Trophoblast cell (in vitro differentiated cells and primary cell): ENCODE results near the gene MEGF8.

ENCODE experiments used
- DNase-seq, 2 donors: peaks; one replicate each; pipeline ENCODE4 v3.0.0-alpha.2; 2016
- H2AFZ ChIP-seq: 2 replicates; pipeline ENCODE4 v1.6.1; 2013; ENCODE audit warnings: low read length, moderate library complexity, mild to moderate bottlenecking; ENCODE audit not compliant: insufficient read depth, poor library complexity
- H2AK5ac ChIP-seq: 2 replicates; pipeline ENCODE4 v1.6.1; 2013; ENCODE audit warnings: mild to moderate bottlenecking, low read length
- H2BK120ac ChIP-seq: 2 replicates; pipeline ENCODE4 v1.6.1; 2013; ENCODE audit warnings: low read length, mild to moderate bottlenecking, moderate library complexity; ENCODE audit not compliant: insufficient read depth, poor library complexity
- H2BK12ac ChIP-seq: 2 replicates; pipeline ENCODE4 v1.6.1; 2013; ENCODE audit warnings: mild to moderate bottlenecking, low read length, moderate library complexity
- H2BK5ac ChIP-seq: 2 replicates; pipeline ENCODE4 v1.6.1; 2013; ENCODE audit warnings: low read length, low read depth, moderate library complexity, mild to moderate bottlenecking; ENCODE audit not compliant: poor library complexity
- H3K14ac ChIP-seq: 2 replicates; pipeline ENCODE4 v1.6.1; 2013; ENCODE audit warnings: mild to moderate bottlenecking, low read length
- H3K18ac ChIP-seq: 2 replicates; pipeline ENCODE4 v1.6.1; 2013; ENCODE audit warnings: mild to moderate bottlenecking, low read length
- H3K23ac ChIP-seq: 2 replicates; pipeline ENCODE4 v1.6.1; 2013; ENCODE audit warnings: low read length
- H3K27ac ChIP-seq: 2 replicates; pipeline ENCODE4 v1.5.1; 2013; ENCODE audit warnings: low read depth, mild to moderate bottlenecking, inconsistent platforms, low read length, moderate library complexity
- H3K27me3 ChIP-seq: 2 replicates; pipeline ENCODE4 v1.6.1; 2013; ENCODE audit warnings: inconsistent platforms, mild to moderate bottlenecking, low read length, moderate library complexity; ENCODE audit not compliant: insufficient read depth
- H3K36me3 ChIP-seq, 2 experiments: 1 replicate in 1 of 2; 2 replicates in 1 of 2; pipeline ENCODE4 v1.6.1; 2013; ENCODE audit warnings: low read length in 2 of 2, mild to moderate bottlenecking in 2 of 2, moderate library complexity in 1 of 2; ENCODE audit not compliant: insufficient read depth in 2 of 2, control insufficient read depth in 1 of 2
- H3K4ac ChIP-seq: 2 replicates; pipeline ENCODE4 v1.6.1; 2013; ENCODE audit warnings: low read depth, mild to moderate bottlenecking, low read length, moderate library complexity
- H3K4me1 ChIP-seq, 2 experiments: 1 replicate in 1 of 2; 2 replicates in 1 of 2; pipeline ENCODE4 v1.6.1; 2013; ENCODE audit warnings: low read length in 2 of 2, mild to moderate bottlenecking in 2 of 2, moderate library complexity in 1 of 2; ENCODE audit not compliant: insufficient read depth in 2 of 2, control insufficient read depth in 1 of 2
- H3K4me2 ChIP-seq: 2 replicates; pipeline ENCODE4 v1.6.1; 2013; ENCODE audit warnings: inconsistent platforms, mild to moderate bottlenecking, low read length, moderate library complexity
- H3K4me3 ChIP-seq: 2 replicates; pipeline ENCODE4 v1.5.1; 2013; ENCODE audit warnings: mild to moderate bottlenecking, low read depth, low read length, inconsistent platforms
- H3K79me1 ChIP-seq: one replicate; pipeline ENCODE4 v1.6.1; 2013; ENCODE audit warnings: low read length
- H3K79me2 ChIP-seq: 2 replicates; pipeline ENCODE4 v1.6.1; 2013; ENCODE audit warnings: low read length, mild to moderate bottlenecking; ENCODE audit not compliant: control insufficient read depth, insufficient read depth, poor library complexity
- H3K9ac ChIP-seq: 2 replicates; pipeline ENCODE4 v1.6.1; 2013; ENCODE audit warnings: mild to moderate bottlenecking, low read length
- H3K9me3 ChIP-seq: 2 replicates; pipeline ENCODE4 v1.6.1; 2013; ENCODE audit warnings: low read depth, mild to moderate bottlenecking, control low read depth, inconsistent platforms, low read length; ENCODE audit not compliant: insufficient read depth
- H4K12ac ChIP-seq: 2 replicates; pipeline ENCODE4 v1.6.1; 2013; ENCODE audit warnings: low read depth, mild to moderate bottlenecking, low read length, moderate library complexity
- H4K8ac ChIP-seq: 2 replicates; pipeline ENCODE4 v1.6.1; 2013; ENCODE audit warnings: low read depth, mild to moderate bottlenecking, low read length, moderate library complexity
- H4K91ac ChIP-seq: one replicate; pipeline ENCODE4 v1.6.1; 2013; ENCODE audit warnings: low read depth, mild to moderate bottlenecking, low read length, moderate library complexity
- WGBS: extraction: QIAGEN DNeasy Blood & Tissue Kit; methylation state at CpG from one replicate; pipeline ENCODE4 v1.1.7; 2013; ENCODE audit warnings: missing lambda C conversion rate; ENCODE audit not compliant: insufficient read length, insufficient coverage; ENCODE audit errors: extremely low coverage; 5-methylcytosine and 5-hydroxymethylcytosine counted together

Gene MEGF8

DNA sequence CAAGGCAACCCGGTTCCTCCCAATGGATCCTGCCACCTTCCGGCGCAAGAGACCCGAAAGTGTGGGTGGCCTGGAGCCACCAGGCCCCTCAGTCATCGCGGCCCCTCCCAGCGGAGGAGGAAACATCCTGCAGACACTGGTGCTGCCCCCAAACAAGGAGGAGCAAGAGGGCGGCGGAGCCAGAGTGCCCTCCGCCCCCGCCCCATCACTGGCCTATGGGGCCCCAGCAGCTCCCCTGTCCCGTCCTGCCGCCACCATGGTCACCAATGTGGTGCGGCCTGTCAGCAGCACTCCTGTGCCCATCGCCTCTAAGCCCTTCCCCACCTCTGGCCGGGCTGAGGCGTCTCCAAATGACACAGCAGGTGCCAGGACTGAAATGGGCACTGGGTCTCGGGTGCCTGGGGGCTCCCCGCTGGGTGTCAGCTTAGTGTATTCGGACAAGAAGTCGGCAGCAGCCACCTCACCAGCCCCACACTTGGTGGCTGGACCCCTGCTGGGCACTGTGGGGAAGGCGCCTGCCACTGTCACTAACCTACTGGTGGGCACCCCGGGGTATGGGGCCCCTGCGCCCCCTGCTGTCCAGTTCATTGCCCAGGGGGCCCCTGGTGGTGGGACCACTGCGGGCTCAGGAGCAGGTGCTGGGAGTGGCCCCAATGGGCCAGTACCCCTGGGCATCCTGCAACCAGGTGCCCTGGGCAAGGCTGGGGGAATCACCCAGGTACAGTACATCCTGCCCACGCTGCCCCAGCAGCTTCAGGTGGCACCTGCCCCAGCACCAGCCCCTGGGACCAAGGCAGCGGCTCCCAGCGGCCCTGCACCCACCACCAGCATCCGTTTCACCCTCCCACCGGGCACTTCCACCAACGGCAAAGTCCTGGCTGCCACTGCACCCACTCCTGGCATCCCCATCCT lies 34.7 kb upstream of the MEGF8 start:
- DNase-seq: peak in 1 of 2 donors; percentile 34
- no peak overlapping the region for H2AFZ ChIP-seq
- no peak overlapping the region for H3K9ac ChIP-seq
- no peak overlapping the region for H3K23ac ChIP-seq
- H3K14ac ChIP-seq: no peak overlapping the region
- H2BK5ac ChIP-seq: no peak overlapping the region
- peaks cover 2% of the 10 kb centered on the region for H3K79me2 ChIP-seq
- H3K4ac ChIP-seq: no peak overlapping the region
- no peak overlapping the region for H2AK5ac ChIP-seq
- H3K27ac ChIP-seq: no peak overlapping the region
- H3K4me3 ChIP-seq: no peak overlapping the region
- H4K8ac ChIP-seq: no peak overlapping the region
- peaks cover 3% of the 10 kb centered on the region for H3K9me3 ChIP-seq
- no peak overlapping the region for H2BK120ac ChIP-seq
- no peak overlapping the region for H3K18ac ChIP-seq
- peaks cover 88 to 93% of the 10 kb centered on the region in 2 experiments for H3K36me3 ChIP-seq
- H3K4me2 ChIP-seq: no peak overlapping the region
- H4K91ac ChIP-seq: no peak overlapping the region
- no peak overlapping the region for H2BK12ac ChIP-seq
- no peaks in the 10 kb centered on the region for H3K79me1 ChIP-seq
- no peaks in the 10 kb centered on the region for H3K27me3 ChIP-seq
- no peak overlapping the region for H4K12ac ChIP-seq
- no CpG with 5 or more reads among the region's 31 CpGs for WGBS
- H3K4me1 ChIP-seq: peaks cover 5% of the 10 kb centered on the region in 2 experiments

DNA sequence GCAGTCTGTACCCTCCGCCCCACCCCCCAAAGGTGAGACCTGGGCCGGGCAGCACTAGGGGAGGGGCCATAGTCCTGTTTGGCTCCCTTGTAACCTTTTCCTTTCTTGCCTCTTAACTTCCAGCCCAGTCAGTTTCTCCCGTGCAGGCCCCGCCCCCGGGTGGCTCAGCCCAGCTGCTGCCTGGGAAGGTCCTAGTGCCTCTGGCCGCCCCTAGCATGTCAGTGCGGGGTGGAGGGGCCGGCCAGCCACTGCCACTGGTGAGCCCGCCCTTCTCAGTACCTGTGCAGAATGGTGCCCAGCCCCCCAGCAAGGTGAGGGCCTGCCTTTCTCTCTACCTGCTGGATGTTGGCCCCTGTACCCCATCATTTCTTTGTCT lies 34.0 kb upstream of the MEGF8 start:
- no peak overlapping the region for H3K4me3 ChIP-seq
- WGBS: no CpG with 5 or more reads among the region's 9 CpGs
- H2BK120ac ChIP-seq: no peak overlapping the region
- no peak overlapping the region for H4K91ac ChIP-seq
- no peaks in the 10 kb centered on the region for H3K27me3 ChIP-seq
- no peak overlapping the region for H3K4ac ChIP-seq
- H2AK5ac ChIP-seq: no peak overlapping the region
- no peak overlapping the region for H4K8ac ChIP-seq
- no peak overlapping the region for H3K27ac ChIP-seq
- H3K23ac ChIP-seq: no peak overlapping the region
- peaks cover 84 to 91% of the 10 kb centered on the region in 2 experiments for H3K36me3 ChIP-seq
- no peaks in the 10 kb centered on the region for H3K79me1 ChIP-seq
- H3K4me1 ChIP-seq: no peaks in the 10 kb centered on the region
- peaks cover 3% of the 10 kb centered on the region for H3K9me3 ChIP-seq
- H2BK5ac ChIP-seq: no peak overlapping the region
- DNase-seq: peak; percentile 34 to 35
- H3K18ac ChIP-seq: no peak overlapping the region
- no peak overlapping the region for H3K9ac ChIP-seq
- no peak overlapping the region for H3K4me2 ChIP-seq
- H4K12ac ChIP-seq: no peak overlapping the region
- H3K79me2 ChIP-seq: no peaks in the 10 kb centered on the region
- no peak overlapping the region for H2BK12ac ChIP-seq
- no peak overlapping the region for H3K14ac ChIP-seq
- H2AFZ ChIP-seq: no peak overlapping the region

DNA sequence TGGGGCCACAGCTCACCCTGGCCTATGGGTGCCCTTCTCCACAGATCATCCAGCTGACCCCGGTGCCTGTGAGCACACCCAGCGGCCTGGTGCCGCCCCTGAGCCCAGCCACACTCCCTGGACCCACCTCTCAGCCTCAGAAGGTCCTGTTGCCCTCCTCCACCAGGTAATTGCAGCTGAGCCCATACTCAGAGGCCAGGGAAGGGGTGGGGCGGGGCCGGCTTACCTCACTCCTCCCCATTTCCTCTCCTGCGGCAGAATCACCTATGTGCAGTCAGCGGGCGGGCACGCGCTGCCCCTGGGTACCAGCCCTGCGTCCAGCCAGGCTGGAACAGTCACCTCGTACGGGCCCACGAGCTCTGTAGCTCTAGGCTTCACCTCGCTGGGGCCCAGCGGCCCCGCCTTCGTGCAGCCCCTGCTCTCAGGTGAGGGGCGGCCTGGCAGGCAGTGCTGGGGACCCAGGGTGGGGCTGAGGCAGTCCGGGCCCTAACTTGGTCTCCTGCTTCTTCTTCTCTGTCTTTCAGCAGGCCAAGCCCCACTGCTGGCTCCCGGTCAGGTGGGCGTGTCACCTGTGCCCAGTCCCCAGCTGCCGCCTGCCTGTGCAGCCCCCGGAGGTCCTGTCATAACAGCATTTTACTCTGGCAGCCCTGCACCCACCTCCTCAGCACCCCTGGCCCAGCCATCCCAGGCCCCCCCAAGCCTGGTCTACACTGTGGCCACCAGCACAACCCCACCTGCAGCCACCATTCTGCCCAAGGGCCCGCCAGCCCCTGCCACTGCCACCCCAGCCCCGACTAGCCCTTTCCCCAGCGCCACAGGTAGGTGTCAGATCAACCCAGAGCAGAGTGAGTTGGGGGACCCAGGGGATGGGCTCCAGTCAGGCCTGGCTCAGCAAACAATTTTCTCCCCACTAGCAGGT lies 33.1 kb upstream of the MEGF8 start:
- no peak overlapping the region for H3K23ac ChIP-seq
- no CpG with 5 or more reads among the region's 27 CpGs for WGBS
- no peak overlapping the region for H3K4ac ChIP-seq
- H2BK120ac ChIP-seq: no peak overlapping the region
- no peak overlapping the region for H2AFZ ChIP-seq
- no peaks in the 10 kb centered on the region for H3K27me3 ChIP-seq
- no peak overlapping the region for H3K14ac ChIP-seq
- no peak overlapping the region for H3K9ac ChIP-seq
- no peak overlapping the region for H3K18ac ChIP-seq
- H3K4me1 ChIP-seq: no peaks in the 10 kb centered on the region
- no peak overlapping the region for H4K12ac ChIP-seq
- H3K79me2 ChIP-seq: no peaks in the 10 kb centered on the region
- no peak overlapping the region for H3K27ac ChIP-seq
- H4K8ac ChIP-seq: no peak overlapping the region
- peaks cover 3% of the 10 kb centered on the region for H3K9me3 ChIP-seq
- H2AK5ac ChIP-seq: no peak overlapping the region
- no peak overlapping the region for H3K4me3 ChIP-seq
- H3K36me3 ChIP-seq: peaks cover 85 to 92% of the 10 kb centered on the region in 2 experiments
- no peaks in the 10 kb centered on the region for H3K79me1 ChIP-seq
- DNase-seq: no peak
- H4K91ac ChIP-seq: no peak overlapping the region
- H2BK12ac ChIP-seq: no peak overlapping the region
- no peak overlapping the region for H3K4me2 ChIP-seq
- no peak overlapping the region for H2BK5ac ChIP-seq

DNA sequence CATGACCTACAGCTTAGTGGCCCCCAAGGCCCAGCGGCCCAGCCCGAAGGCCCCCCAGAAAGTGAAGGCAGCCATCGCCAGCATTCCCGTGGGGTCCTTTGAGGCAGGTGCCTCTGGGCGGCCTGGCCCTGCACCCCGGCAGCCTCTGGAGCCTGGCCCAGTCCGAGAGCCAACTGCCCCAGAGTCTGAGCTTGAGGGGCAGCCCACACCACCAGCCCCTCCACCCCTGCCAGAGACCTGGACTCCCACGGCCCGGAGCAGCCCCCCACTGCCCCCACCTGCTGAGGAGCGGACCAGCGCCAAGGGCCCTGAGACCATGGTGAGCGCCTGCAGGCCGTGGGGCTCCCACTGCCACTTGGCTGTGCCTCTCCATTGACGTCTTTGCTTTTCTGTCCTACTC lies 32.5 kb upstream of the MEGF8 start:
- Histone ChIP-seq H3K23ac (no peak overlapping the region), H3K4me2 (no peak overlapping the region), H3K27ac (no peak overlapping the region), H3K79me1 (no peaks in the 10 kb centered on the region), H3K14ac (no peak overlapping the region), H3K9ac (no peak overlapping the region), H3K18ac (no peak overlapping the region), H3K27me3 (no peaks in the 10 kb centered on the region), H2BK5ac (no peak overlapping the region), H2BK120ac (no peak overlapping the region), H4K91ac (no peak overlapping the region), H2BK12ac (no peak overlapping the region), H4K8ac (no peak overlapping the region), H3K4me3 (no peak overlapping the region), H2AK5ac (no peak overlapping the region), H2AFZ (no peak overlapping the region), H3K4ac (no peak overlapping the region), H3K36me3 (peaks cover 81 to 85% of the 10 kb centered on the region in 2 experiments), H3K79me2 (no peaks in the 10 kb centered on the region), H4K12ac (no peak overlapping the region), H3K9me3 (peaks cover 3% of the 10 kb centered on the region), H3K4me1 (no peaks in the 10 kb centered on the region)
- no peak for DNase-seq
- WGBS: no CpG with 5 or more reads among the region's 14 CpGs
